AG08395 (cell line): ENCODE results near the gene UBE2D2.

Source experiments
- DNase-seq: peaks from one replicate; pipeline ENCODE4 v3.0.0; 2012; ENCODE audit warnings: mixed read lengths, low spot score

Gene UBE2D2

DNA sequence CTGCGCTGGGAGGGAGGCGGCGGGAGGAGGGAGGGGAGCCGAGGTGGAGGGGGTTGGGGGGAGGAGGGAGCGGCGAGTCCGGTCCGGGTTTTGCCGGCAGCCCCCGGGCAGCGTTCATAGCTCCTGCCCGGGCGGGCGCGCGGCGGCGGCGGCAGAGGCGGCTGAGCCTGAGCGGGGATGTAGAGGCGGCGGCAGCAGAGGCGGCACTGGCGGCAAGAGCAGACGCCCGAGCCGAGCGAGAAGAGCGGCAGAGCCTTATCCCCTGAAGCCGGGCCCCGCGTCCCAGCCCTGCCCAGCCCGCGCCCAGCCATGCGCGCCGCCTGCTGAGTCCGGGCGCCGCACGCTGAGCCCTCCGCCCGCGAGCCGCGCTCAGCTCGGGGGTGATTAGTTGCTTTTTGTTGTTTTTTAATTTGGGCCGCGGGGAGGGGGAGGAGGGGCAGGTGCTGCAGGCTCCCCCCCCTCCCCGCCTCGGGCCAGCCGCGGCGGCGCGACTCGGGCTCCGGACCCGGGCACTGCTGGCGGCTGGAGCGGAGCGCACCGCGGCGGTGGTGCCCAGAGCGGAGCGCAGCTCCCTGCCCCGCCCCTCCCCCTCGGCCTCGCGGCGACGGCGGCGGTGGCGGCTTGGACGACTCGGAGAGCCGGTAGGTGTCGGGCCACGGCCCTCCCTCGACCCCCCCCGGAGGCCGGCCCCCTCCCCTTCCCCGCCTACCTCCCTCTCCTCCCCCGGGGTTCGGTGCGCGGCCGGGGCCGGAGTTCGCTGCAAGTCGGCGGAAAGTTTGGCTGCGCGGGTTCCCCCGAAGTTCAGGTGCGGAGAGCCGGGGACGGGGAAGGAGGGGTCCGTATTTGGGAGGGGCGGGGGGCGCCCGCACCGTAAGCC, 87.3 kb downstream of the UBE2D2 start, which contains the start of gene CXXC5:
Gene CXXC5, plus strand, starts transcription at position 145 of the 877 bp plus-strand sequence. CDS start 32,175 bp downstream, outside the sequence.
- peak; percentile 90 for DNase-seq

DNA sequence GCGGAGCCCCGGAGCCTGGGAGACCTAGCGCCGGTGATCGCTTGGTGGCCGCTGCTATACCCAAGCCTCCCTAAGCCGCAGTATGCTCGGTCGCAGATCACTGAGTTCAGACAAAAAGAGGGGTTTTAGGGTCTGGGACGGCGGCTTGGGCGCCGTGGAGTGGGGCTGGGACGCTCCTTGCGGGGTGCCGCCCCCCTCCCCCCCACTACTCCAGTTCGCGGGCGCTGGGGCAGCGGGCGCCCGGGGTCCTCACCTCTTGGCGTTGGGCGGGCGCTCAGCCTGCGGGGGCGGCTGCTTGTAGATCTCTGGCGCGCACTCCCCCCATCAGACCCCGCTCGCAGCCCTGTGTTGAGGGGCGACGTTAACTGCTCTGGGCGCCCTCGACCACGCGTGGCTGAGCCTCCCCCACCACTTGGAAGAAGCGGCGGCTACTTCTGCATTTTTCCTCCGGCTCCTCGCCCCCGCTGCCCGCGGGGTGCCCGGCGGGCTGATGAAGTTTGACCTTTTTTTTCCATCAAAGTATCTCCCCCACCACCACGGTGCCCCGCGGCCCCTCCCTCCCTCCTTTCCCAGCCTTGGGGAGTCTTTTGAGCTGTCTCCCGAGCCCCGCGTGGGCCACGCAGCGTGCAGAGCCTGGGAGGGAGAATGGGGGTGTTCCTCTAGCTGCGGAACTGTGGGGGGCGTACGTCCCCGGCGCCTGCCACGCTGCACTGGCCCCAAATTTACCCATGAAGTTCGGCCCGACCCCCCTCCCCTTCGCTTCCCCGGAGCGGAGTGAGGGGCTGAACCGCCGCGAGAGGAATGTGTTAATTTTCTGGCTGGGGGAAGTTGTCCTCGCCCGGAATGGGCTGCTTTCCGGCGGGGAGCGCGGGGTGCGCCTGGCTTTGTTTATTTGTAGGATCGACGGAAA, 88.2 kb downstream of the UBE2D2 start:
- no peak for DNase-seq

DNA sequence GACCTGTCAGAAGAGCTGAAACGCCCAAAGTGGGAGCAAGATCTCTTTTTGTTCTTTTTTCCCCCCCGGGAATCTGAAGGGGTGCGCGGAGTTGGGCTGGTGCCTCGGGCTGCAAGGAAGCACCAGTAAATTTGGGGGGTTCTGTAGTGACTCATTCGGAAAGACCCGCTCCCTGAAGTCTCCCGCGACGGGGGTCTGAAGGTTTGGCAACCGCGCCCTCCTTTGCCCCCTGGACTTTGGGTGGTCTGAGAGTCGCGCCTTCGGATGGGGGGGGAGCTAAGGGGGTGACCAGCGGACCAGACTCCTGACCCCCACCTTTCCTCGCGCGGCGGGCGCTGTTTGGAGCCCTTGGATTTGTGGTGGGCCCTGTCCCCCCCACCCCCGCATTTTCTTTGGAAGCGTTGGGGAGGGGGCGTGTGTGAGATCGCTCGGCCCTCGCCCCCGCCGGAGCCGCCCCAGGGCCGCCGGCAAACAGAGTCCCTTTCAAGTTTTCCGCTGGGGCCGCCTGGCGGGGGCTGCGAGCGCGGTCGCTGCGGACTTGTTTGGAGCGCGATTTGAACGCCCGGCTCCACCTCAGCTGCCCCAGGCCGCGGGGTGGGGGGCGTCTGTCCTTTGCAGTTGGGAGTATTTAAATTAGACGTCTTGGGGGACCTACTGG, 89.0 kb downstream of the UBE2D2 start:
- no peak for DNase-seq

DNA sequence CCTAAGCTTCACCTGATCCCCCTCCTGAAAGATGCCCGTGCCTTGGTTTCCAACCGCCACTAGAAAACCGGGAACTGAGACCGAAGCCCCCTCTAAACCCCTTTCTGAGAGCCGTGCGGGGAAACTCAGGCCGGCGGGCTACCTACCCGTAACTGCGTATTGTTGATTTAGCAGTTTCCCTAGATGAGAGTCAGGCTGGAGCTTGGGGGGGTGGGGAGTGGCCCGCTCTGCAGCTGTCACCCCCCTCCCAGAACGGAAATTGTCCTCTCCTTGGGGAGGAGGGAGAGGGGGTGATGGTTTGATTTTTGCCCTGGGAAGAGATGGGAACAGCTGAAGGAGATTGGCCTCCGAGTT, 89.5 kb downstream of the UBE2D2 start:
- no peak for DNase-seq

DNA sequence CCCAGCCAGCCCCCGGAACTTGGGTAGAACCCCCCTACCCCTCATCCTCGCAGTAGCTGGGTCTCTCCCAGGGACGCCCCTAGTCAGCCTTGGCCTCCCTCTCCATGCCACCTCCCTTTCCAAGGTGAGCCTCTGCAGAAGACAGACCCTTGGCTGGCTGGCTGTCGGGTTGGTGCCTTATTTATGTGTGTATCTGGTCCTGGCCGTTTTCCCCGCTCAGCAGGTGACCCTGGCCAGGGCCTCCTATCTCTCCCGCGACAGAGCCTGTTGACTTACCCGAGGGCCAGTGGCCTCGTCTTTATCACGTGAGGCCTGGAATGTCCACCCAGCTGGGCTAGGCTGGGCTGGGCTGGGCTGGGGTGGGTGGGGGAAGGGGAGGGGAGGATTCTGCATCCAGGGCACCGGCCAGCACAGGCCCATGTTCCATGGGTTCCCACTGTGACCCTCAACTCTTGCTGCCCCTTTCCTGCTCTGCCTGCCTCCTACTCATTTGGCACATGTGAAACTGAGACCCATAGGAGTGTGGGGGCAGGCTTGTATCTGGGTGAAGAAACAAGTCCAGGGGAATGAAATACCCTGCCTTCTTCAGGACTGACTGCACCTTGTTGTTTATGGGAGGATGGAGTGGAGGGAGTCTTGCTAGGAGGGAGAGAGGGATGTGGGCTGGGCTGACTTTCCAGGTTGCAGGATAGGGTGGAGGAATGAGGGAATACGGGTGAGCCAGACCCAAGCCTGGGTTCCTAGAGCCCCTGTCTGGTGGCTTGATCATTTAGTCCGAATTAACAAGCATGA, 90.1 kb downstream of the UBE2D2 start:
- DNase-seq, result peak; percentile 56

DNA sequence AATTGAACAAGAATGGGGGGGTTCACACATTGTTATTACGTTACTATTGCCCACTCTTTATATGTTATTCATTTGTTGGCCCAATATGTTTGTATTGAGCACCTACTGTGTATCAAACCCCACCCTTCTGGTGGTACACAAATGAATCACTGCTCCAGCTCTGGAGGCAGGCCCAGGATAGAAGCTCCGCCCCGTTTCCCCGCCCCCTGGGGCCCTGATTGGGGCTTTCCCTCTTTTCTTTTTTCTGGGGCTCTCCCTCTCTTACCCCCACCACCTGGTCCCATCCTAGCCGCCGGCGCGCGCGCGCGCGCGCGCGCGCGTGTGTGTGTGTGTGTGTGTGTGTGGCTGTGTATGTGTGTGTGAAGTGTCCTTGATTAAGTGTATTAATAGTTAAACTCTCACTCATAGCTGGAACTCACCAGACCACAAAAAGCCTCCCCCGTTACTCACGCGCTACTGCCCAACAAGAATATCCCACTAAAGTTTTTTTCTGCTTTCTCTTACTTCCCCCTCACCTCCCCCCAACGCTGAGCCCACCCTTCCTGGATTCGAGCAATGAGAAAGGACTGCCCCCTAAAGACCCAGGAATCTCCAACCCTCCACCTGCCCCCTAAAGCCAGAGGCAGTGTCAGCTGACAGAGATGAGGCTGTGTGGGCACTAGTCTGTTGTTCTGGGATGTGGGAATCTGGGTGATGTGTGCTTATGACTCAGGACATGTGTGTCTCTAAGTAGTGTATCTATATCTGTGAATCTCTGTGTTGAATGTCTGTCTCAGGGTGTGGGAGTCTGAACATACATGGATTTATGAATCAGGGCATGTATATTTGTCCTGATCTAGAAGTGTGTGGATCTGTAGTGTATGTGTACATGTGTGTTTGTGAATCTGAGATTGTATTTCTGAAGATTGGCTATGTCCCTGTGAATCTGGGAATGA, 91.0 kb downstream of the UBE2D2 start:
- DNase-seq, result peak; percentile 81

DNA sequence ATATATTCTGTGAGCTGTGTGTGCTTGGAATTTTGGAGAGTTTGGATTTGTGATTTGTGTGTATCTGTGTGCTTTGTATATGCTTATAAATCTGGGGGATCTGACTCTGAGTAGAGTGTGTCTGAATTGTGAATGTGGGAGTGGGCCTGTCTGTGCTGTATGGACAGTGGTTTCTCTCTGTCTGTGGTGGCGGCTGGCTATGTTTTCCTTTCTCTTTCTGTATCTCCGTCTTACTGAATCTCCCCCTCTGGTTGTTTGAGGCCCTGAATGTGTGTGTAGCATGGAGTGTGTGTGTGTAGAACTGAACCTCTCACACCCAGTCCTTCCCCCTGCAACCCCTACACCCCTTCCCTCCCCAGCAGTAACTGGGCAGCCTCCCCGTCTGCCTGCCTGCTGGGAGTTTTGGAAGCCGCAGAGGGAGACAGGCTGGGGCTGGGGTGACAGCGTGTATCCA, 91.7 kb downstream of the UBE2D2 start:
- no peak for DNase-seq

DNA sequence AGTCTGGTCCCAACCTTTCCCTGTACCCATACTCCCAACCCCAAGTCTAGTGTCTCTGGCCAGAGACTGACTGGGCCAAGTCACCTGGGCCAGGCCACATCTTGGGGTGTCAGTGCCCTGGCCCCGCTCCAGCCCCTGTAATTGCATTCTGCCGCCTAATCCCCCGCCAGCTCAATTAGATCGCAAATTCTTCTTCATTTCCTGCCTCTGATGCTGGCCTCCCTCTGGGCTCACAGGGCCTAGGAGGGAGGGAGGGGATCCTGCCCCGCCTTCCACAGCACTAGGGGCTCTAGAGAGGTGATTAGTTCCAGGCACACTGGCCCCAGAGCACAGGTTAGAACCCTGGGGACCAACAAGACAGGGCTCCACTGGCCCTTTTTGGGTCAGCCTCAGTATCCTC, 92.5 kb downstream of the UBE2D2 start:
- DNase-seq, result no peak

DNA sequence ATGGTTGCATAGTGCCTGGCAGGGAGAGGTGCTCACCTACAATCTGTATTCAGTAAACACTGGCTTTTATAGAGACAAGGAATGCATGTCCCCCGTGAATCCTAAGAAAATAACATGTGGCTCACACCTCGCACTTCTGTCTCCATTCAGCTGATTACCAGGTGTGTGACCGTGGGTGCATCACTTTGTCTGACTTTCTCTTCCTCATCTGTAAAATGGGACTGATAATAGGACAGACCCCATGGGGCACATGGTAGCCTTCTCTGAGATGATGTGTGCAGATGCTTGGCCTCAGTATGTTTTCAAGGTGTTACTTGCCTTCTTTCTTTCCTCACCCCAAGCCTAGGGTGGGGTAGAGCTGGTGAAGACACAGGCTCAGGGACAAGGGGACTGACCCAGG, 93.3 kb downstream of the UBE2D2 start:
- no peak for DNase-seq

DNA sequence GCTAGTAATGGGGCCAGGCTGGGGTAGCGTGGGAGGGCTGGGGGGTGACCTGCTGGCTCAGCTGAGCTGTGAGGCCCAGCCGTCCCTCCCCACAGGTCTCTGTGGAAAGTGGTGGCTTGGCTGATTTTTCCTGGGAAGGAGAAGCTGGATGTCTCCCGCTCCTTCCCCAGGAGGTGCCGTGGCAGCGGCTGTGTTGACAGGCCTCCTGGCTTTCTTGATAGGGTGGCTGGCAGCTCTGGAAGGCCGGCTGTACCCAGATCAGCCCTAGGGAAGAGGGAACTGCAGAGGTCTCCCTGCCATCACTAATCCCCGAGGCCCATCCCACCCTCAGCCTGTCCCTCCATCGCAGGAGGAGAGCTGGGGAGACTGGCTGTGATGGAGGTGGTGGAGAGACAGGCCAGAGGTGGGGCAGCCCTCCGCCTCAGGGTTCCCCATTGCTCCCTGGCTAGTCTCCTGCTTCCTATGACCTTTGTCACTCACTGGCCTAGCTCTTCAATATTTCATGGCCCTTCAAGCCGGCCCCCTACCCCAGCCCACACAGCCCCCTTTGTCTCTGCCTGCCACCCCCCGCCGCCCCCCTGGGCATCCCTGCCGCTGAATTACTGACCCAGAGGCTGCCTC, 93.8 kb downstream of the UBE2D2 start:
- DNase-seq, result no peak

DNA sequence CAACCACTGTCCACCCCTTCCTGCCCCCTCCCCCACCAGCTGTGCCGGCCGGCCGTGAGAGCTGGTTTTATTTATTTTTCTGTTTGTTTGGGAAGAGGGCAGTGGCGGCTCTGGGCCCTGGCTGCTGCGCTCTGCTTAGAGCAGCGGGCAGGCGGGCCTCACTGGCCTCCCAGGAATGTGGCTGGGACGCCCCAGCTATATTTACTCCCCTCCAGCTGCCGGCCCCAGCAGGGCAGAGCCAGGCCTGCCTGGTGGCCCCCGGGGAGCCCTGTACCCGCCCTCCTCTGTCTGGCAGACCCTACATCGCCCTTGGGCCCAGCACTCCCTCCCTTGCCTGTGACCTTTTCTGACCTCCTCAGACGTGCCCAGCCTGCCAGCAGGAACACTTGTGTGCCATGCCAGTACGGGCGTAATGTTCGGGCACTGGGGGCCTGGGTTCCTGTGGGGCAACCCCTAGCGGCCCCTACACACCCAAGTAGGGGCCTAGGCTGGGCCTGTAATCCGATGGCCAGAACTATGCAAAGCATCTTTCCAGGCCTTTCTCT, 94.7 kb downstream of the UBE2D2 start:
- DNase-seq, result peak; percentile 47

DNA sequence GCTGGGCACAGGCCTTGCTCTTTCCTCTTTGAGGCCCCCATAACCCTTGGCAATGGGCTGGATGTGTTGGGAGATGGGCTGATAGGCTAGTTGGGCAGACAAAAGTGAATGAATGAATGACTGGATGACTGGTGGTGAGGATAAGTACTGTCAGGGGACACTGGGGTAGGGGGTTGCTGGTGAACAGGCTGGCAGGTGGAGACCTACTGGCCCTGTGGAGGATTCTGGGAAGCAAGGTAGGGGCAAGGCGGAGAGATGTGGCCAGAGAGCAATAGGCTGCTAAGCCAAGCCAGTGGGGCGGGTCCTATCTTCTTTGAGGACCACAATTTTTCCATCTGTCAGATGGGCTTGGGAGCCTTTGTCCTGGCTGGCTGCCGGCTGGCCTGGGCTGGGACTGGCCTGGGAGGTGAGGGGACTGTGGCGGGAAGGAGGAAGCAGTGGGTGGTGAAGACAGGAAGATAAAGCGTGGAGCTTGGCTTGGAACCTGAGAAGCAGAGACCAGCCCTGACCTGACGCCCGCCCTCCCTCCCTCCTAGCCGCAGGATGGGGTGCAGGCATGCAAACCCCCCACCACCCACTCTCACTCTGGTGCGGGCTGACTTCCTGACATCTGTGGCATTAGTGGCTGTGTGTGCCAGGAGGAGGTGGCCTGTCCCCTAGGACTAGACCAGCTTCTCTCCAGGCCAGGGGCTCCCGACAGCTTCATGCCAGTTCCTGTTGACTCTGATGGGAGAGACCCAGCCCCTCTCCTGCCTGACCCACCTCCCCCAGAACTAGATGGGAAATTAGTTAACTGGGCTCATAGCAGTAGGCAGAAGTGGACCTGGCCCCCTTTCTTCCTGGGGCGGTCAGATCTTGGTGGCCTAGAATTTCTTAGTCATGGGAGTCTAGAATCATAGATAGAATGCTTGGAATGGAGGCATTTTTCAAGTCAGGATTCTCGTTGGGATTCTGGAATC, 96.5 kb downstream of the UBE2D2 start:
- DNase-seq, result peak; percentile 47

DNA sequence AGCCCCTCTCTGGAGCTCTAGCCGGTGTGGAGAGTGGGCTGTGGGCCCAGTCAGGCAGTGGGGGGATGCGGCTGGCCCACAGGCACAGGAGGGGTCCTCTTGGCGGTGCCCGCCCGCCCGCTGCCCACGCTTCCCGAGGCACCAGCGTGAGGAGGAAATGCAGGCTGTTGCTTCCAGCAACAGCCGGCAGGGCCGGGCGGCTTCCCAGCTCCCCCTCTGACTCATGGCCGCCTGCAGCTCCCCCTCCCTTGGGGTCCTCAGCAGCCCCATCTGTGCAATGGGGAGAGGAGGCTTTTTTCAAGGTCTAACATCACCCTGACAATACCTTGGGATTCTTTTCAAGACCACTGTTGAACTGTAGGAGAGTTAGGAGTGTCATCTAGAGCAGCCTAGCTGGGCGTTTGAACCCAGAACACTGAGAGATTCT, 97.4 kb downstream of the UBE2D2 start:
- DNase-seq, result peak; percentile 38

DNA sequence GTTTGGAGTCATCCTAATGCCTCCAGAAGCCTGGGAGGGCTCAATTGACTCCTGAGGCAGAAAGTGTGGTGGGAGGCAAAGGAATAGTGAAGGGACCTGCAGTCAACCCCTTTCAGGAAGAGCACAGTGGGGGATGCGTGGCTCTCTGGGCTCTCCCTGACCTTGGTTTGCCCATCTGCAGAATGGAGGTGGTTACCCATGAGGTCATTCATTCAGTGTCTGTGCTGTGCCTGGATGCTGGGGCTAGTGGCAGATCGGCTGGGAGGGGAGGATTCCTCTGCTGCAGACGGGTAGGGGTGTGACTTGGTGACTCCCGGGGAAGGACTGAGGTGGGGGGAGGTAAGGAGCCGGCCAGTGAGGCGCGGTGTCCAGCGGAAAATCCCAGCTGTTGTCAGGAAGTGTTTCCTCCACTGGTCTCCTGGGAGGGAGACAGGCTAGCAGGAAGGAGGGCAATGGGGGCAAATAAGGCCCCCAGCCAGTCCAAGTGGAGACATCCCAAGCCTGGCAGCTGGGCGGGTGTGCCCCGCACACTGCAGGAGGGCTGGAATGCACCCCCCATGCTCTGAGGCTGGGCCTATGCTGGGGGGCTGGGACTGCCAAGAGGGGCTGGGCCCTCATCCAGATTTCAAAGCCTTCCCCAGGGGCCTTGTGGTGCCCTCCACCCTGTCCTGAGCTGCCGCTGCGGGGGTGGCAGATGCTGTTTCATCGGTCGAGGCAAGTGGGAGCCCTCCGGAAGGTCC, 98.0 kb downstream of the UBE2D2 start:
- peak; percentile 68 for DNase-seq

DNA sequence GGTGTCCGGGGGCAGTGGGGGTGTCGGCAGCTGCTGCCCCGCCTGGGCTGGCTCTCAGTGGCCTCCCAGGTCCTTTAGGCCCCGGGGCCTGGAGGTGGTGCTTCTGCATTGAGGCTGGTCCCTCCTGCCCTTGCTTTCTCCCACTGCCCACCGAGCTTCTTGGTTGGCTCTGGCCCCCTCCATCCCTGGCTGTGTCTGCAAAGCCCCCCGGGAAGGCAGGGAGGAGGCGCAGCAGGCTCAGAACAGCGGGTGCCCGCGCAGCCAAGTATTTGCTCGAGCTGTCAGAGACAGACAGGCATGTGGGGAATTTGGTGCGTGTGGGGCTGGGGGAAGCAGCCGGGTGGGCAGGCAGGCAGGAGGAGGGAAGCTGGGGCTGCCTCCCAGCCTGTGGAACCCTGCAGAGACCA, 98.6 kb downstream of the UBE2D2 start:
- DNase-seq, result no peak

DNA sequence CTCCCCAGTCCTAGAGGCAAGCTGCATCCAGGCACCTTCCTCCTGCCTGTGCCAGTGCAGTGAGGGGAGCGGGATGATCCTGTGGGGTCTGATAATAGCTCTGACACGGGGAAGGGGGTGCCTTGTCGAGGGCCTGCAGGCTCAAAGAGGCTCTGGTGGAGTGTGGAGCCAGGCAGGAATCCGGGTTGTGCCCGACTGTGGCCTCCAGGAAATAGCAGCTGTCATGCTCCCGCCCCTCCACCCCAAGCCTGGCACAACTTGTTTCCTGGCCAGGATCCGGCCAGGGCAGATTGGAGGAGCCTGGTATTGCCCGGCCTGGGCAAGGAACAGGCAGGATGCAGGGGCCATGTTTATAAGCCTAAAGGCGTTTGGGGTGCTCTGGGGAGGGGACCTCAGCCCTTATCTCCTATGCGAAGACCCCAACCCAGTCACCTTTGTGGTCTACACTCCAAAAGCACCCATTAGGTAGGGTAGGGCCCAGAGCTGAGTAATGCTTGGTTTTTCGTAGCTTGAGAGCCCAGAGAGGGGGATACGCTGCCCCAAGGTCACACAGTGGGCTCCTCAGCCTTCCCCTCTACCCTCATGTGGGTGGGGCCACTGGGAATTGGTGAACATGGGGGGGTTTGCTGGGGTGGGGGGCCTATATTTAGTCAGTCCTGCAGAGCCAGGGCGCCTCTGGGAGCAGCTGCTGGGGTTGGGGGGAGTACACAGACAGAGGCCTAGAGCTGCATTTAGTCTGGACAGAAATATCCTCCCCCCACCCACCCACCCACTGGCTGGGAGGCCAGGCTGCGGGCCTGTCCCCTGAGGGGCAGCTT, 99.2 kb downstream of the UBE2D2 start:
- DNase-seq, result peak; percentile 35
